GM12878 (cell line): ENCODE data around the gene WDR48. TPM values are rescaled to one million over a fixed set of nuclear protein-coding genes. Genes with fewer than 3 reads are reported as not detected.

Experiments
- ATAC-seq: fragments of 200-7000 bp; cut with Tn5 transposase; 3 replicates; pipeline ENCODE4 v1.9.1; 2020; ENCODE audit warnings: mild to moderate bottlenecking, moderate library complexity
- BruUV-seq: library from RNA; stranded (reverse); fragments of 400-500 nt; replicated peaks from 2 replicates; lab custom pipeline; 2021; lab: Mats Ljungman, UMichigan
- CTCF ChIA-PET: fragments of 300-600 bp; sonication (Branson Sonifier 250); formaldehyde crosslinking; extraction: SDS; loops from one replicate; lab custom pipeline; 2021; ENCODE audit warnings: inconsistent platforms; lab: Yijun Ruan, JAX
- POLR2A ChIA-PET: fragments of 350-600 bp; formaldehyde crosslinking; extraction: SDS; loops from one replicate; lab custom pipeline; 2021; ENCODE audit warnings: inconsistent platforms; lab: Charles Lee
- RAD21 ChIA-PET: fragments of 300-600 bp; sonication (Branson Sonifier 250); formaldehyde crosslinking; loops from one replicate; lab custom pipeline; 2023; ENCODE audit warnings: antibody characterized with exemption; ENCODE audit not compliant: unreplicated experiment; lab: Charles Lee
- SMC1A ChIA-PET: fragments of 300-600 bp; sonication (Branson Sonifier 250); formaldehyde crosslinking; loops from one replicate; lab custom pipeline; 2023; ENCODE audit not compliant: unreplicated experiment, uncharacterized antibody; lab: Charles Lee
- DNase-seq: peaks from one replicate; pipeline ENCODE4 v3.0.0-alpha.2; 2011; ENCODE audit warnings: low read depth, low spot score
- FAIRE-seq: peaks from 3 replicates; lab custom pipeline; 2011; peaks lifted over from hg19 to GRCh38; lab: Jason Lieb, UNC
- H2AFZ ChIP-seq: 2 replicates; pipeline ENCODE4 v1.6.0; 2011; ENCODE audit warnings: low read depth, low read length, control low read depth; ENCODE audit not compliant: control insufficient read depth
- H3K27ac ChIP-seq: 2 replicates; pipeline ENCODE4 v1.5.1; 2011; ENCODE audit warnings: control low read depth; ENCODE audit not compliant: control insufficient read depth, insufficient read depth
- H3K27me3 ChIP-seq, 2 experiments: replicated peaks in 1 of 2; 2 replicates each; pipeline versions ENCODE4 v1.6.0 to v1.6.1; 2011; ENCODE audit warnings: low read length in 1 of 2; ENCODE audit not compliant: control insufficient read depth in 2 of 2, insufficient read depth in 2 of 2
- H3K36me3 ChIP-seq, 2 experiments: 2 replicates each; pipeline ENCODE4 v1.5.1; 2011; ENCODE audit warnings: low read length in 1 of 2; ENCODE audit not compliant: control insufficient read depth in 2 of 2, insufficient read depth in 2 of 2
- H3K4me1 ChIP-seq: 2 replicates; pipeline ENCODE4 v1.6.1; 2011; ENCODE audit warnings: mild to moderate bottlenecking, low read length, moderate library complexity, mixed read lengths; ENCODE audit not compliant: control insufficient read depth, insufficient read depth
- H3K4me2 ChIP-seq: 2 replicates; pipeline ENCODE4 v1.6.0; 2011; ENCODE audit warnings: control low read depth; ENCODE audit not compliant: control insufficient read depth, insufficient read depth
- H3K4me3 ChIP-seq: fragments of 200-600 bp; sonication (generic); 2 replicates; pipeline ENCODE4 v1.5.1; 2016
- H3K79me2 ChIP-seq: 2 replicates; pipeline ENCODE4 v1.6.0; 2011; ENCODE audit warnings: low read length; ENCODE audit not compliant: control insufficient read depth, insufficient read depth
- H3K9ac ChIP-seq: 2 replicates; pipeline ENCODE4 v1.8.0; 2011; ENCODE audit warnings: low read length, control low read depth, mixed read lengths; ENCODE audit not compliant: control insufficient read depth, insufficient read depth
- H3K9me3 ChIP-seq: replicated peaks from 3 replicates; pipeline ENCODE4 v1.5.1; 2011; ENCODE audit warnings: mild to moderate bottlenecking, low read length; ENCODE audit not compliant: control insufficient read depth, insufficient read depth
- H4K20me1 ChIP-seq: 2 replicates; pipeline ENCODE4 v1.6.0; 2011; ENCODE audit not compliant: control insufficient read depth, insufficient read depth
- ATF3 ChIP-seq: IDR thresholded peaks from 2 replicates; pipeline ENCODE4 v1.6.1; 2011; ENCODE audit warnings: low read depth, mild to moderate bottlenecking, low read length, moderate library complexity, borderline replicate concordance; ENCODE audit errors: extremely low read depth
- BRCA1 ChIP-seq: IDR thresholded peaks from 2 replicates; pipeline ENCODE4 v1.6.1; 2011; ENCODE audit warnings: low read depth, low read length, improper control_type of control experiment
- CUX1 ChIP-seq: IDR thresholded peaks from 2 replicates; pipeline ENCODE4 v1.6.1; 2012; ENCODE audit warnings: improper control_type of control experiment, low read depth, low read length; ENCODE audit not compliant: insufficient replicate concordance
- E2F8 ChIP-seq: fragments of 450-650 bp; IDR thresholded peaks from 2 replicates; pipeline ENCODE4 v1.6.1; 2018; ENCODE audit warnings: mild to moderate bottlenecking, low read depth, moderate library complexity; ENCODE audit not compliant: partially characterized antibody
- RBBP5 ChIP-seq: fragments of 200-600 bp; sonication (generic); conservative IDR thresholded peaks from 2 replicates; pipeline ENCODE4 v1.6.1; 2016
- WGBS: methylation state at CpG from one replicate; pipeline ENCODE4 v1.1.6; 2016; ENCODE audit warnings: low lambda C conversion rate; ENCODE audit not compliant: insufficient replicate concordance, insufficient coverage; ENCODE audit errors: missing lambda C conversion rate; 5-methylcytosine and 5-hydroxymethylcytosine counted together
- in situ Hi-C: fragments of 300-500 bp; cut with MboI; formaldehyde crosslinking; loops from 9 replicates; pipeline ENCODE4 v1.14.3; 2018; ENCODE audit warnings: mixed read lengths
- intact Hi-C: fragments of 100-400 bp; cut with micrococcal nuclease; formaldehyde crosslinking; loops from one replicate; pipeline ENCODE4 v1.14.2; 2022; ENCODE audit not compliant: unreplicated experiment
- polyA plus RNA-seq, 11 experiments: library from polyadenylated mRNA; depleted of rRNA in 4 of 11; unstranded in 6 of 11; stranded (reverse) in 5 of 11; fragments of >200 nt; fragmentation: Nextera tagmentation in 4 of 11; fragmentation: Illumina TruSeq in 1 of 11; extraction: Ambion mirVana in 4 of 11; extraction: Trizol in 1 of 11; gene quantifications; 1 replicate in 1 of 11; 2 replicates in 10 of 11; pipeline versions ENCODE4 v1.2.1 to v1.2.3, GENCODE V29; 2011 to 2016; ENCODE audit warnings: inconsistent platforms in 2 of 11, missing spikeins in 2 of 11, low read depth in 1 of 11
- total RNA-seq, 4 experiments: library from RNA; depleted of rRNA in 3 of 4; stranded (reverse); fragments of >200 nt in 3 of 4; fragmentation: Illumina TruSeq in 1 of 4; extraction: Trizol in 1 of 4; gene quantifications; 2 replicates each; pipeline versions ENCODE4 v1.2.1 to v1.2.3, GENCODE V29; 2013 to 2021

Gene WDR48
- total and polyA plus RNA-seq, 10 of the 15 experiments (the other 5 are each of a cell fraction or from before 2014, with no cell fraction given): 16.8 to 43.8 (median 29.0) TPM

- Histone ChIP-seq H2AFZ (no peak overlapping the region), H3K36me3 (no peaks in the 10 kb centered on the region), H3K79me2 (no peaks in the 10 kb centered on the region), H3K4me1 (peaks cover 3% of the 10 kb centered on the region; the same call in 1 of the 2 replicates), H3K4me3 (no peak overlapping the region), H3K4me2 (no peak overlapping the region), H3K9me3 (no peaks in the 10 kb centered on the region), H3K27me3 (no peaks in the 10 kb centered on the region), H3K9ac (no peak overlapping the region), H4K20me1 (no peaks in the 10 kb centered on the region), H3K27ac (no peak overlapping the region)
- ChIA-PET SMC1A (interaction anchor here (2.5 kb wide), 1 partner anchor 15 kb away, joined by 12 read pairs; no protein-coding TSS in a partner anchor), CTCF (interaction anchor here (1.0 to 5.4 kb wide), 3 partner anchors 11 to 276 kb away, joined by 3 to 42 read pairs (median 7); no protein-coding TSS in a partner anchor), POLR2A (no interaction called here), RAD21 (interaction anchor here (1.2 kb wide), 1 partner anchor 16 kb away, joined by 4 read pairs; no protein-coding TSS in a partner anchor)
- ATAC-seq (no peak), FAIRE-seq (no peak), DNase-seq (no peak)
- no peak for TF ChIP-seq BRCA1
- TF ChIP-seq ATF3: no peak
- TF ChIP-seq RBBP5: no peak
- TF ChIP-seq CUX1: no peak
- no peak for TF ChIP-seq E2F8
- in situ Hi-C loops (no loop called here), intact Hi-C loops (no loop called here)
- 40% methylated on average over 3 of the region's 3 CpGs for WGBS
- BruUV-seq: no TSS peak
These were observed 36.4 kb upstream of the WDR48 start for GRCh38 chr3:39015418-39015817.
